HG02852 (cell line): ENCODE results near the gene SEPTIN8.
A peak's percentile ranks its signal among the peaks of the same experiment; 100 is the strongest.

Experiments
- ATAC-seq: cut with Tn5 transposase; IDR thresholded peaks from one replicate; pipeline ENCODE4 v1.9.1; 2021; ENCODE audit warnings: mild to moderate bottlenecking, moderate library complexity; ENCODE audit not compliant: unreplicated experiment

SEPTIN8 gene

DNA sequence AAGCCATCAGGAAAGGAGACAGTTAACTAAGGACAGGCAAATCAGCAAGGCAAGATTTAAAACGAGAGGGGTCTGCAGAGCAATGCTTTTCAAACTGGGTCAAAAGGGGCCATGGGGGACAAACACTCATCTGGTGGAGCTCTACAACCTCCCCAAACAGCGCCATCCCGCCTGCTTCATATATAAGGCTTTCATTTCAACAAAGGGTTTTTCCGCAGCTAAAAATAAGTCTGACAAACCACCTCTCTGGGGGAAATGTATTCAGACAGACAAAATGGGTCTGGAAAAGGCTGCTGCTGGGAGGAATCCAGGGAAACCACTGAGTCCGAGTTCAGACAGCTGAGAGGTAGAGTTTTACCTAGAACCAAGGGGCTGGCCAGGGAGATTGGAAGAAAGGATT, 8.3 kb upstream of the SEPTIN8 start:
- ATAC-seq, result no peak

DNA sequence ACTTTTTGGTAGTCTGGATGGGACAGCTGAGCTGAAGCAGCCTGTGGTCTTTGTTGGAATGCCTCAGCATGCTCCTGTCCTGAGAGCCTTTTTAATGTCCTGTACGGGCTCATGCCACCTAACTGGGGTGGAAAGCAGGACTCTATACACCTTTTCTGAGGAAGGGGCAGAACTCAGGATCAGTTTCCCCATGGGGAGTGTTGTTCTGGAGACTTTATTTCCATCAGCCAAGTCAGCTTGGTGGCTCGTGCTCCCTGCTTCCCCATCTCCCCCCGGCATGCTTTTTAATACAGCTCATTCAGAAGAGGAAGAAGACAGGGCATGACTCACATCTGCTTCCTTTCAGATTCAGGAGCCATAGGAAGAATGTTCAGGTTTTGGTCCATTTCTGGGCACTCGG, 5.1 kb upstream of the SEPTIN8 start:
- ATAC-seq, result no peak

DNA sequence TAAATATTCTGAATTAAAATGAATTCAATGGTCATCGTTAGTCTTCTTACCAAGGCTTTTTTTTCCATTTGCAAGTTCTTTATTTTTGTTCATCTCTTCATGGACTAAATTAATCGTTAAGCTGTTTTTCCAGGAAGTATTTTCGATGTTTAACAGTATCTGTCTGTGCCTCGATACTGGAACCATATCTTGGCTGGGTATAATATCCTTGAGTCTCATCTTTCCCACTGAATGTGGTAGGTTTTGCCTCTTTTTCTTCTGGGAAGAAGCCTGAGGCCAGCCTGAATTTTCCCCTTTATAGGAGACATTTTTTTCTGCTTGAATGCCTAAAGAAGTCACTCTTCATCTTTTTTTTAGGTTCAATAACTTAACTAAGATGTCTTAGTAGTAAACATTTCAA, 4.0 kb upstream of the SEPTIN8 start:
- no peak for ATAC-seq

DNA sequence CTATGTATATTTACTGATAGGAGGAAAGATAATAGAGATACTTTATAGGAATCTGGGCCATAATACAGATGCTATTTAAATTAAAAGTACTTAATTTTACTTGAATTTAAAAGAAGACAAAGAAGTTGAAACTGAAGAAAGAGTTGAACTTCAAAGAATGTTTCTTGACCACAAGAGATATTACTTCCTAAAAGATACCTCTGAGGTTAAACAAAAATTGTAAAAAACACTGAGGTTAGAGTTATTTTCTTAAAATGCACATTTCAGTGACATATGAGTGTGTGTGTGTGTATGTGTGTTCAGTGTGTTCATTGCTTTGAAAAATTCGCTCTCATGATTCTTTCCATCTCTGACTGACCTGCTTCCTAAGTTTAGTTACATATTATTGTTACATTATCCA, 3.5 kb upstream of the SEPTIN8 start:
- no peak for ATAC-seq

DNA sequence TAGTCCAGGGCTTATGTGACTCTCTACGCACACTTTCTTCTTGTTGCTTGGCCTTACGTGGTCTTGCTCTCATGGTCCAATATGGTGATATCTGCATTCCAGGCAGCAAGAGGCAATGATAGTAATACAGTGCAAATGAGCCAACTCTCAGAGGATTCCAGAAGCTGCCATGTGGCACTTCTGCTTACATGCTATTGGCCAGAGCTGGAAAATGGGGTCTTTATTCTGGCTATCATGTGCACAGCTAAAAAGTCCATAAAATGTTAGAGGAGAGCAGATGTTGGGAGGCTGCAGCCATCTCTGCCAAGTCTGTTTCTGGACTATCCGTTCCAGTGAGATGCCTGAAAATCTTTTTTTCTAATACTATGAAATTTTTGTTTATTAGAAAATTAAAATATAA, 2.9 kb upstream of the SEPTIN8 start:
- ATAC-seq, result no peak

DNA sequence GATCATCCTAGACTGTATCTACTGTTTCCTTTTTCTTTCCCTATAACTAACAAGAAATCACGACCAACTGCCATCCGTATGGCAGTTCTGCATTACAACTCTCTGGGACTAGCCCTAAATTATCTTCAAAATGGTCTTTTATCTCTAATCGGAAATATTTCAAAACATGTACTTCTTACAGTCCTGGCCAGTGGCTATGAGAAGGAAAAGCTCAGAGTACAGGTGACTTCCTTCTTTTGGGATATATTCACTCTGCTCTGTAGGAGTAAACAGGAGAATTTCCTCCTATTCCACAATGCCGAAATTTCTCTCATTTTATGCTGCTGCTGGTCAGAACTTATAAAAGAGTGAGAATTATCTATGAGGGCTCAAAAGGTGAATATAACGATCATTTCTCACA, 1.8 kb upstream of the SEPTIN8 start:
- ATAC-seq, result no peak

DNA sequence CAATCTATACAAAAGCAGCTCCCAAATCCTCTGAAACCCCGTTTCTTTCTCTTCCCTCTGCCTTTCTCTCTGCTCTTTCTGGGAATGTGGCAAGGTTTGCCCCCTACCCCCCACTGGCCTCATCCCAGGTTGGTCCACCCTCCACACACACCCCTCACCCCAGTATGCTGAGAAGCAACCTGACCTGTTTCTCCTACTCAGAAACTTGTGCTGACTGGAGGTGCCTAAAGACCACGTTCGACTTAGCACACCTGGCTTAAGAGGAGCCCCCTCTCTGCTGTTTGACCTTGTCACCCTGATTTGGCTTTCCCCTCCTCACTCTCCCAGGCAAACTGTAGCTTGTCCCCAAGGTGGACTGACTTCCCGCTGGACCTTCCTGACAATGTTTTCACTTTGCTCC, 1.1 kb upstream of the SEPTIN8 start:
- no peak for ATAC-seq

DNA sequence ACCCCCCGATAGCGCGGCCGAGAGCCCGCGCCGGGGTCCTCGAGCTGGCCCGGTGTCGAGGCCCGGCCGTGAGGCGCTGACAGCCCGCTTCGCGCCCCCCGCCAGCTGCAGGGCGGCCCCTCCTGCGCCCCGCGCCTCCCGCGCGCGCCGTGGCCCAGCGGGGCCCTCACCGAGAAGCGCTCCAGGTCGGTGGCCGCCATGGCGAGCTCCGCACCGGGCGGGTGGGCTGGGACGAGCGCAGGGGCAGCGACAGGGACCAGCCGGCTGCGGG, 166 bp downstream of the SEPTIN8 start:
- no peak for ATAC-seq

DNA sequence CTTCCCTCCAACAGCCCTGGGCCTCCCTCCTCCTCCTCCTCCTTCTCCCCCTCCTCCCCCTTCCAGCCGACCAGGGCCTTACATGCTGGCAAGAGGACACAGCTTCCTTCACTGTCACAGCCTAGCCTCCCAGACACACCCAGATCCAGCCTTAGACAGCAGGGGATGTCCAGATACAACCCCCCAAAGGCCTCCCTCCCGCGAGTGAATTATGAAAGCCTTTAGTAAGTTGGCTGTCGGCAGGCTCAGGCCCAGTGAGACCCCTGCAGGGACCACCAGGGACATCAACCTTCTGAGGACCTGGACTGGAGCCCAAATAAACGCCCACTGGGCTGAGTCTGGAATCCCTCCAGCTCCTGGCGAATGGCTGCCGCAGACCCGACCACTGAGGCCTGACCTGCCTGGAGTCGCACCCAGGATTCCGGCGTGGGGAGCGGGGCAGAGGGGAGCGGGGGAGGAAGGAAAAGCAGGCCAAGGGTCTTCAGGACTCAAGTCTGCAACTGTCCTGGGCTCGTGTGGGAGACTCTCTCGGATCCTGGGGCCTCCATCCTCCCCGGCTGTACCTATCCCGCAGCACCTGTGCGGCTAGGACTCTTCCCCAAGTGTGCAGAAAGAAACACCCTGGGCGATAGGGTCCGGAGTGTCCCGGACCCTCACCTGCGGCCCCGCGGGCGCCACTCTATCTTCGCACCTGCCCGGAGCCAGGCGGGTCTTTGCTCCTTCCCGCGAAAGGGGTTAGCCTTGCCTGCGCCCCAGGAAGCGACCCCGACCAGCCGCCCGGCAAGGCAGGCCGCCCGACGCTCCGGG, 705 bp downstream of the SEPTIN8 start:
- ATAC-seq, result peak; percentile 28

DNA sequence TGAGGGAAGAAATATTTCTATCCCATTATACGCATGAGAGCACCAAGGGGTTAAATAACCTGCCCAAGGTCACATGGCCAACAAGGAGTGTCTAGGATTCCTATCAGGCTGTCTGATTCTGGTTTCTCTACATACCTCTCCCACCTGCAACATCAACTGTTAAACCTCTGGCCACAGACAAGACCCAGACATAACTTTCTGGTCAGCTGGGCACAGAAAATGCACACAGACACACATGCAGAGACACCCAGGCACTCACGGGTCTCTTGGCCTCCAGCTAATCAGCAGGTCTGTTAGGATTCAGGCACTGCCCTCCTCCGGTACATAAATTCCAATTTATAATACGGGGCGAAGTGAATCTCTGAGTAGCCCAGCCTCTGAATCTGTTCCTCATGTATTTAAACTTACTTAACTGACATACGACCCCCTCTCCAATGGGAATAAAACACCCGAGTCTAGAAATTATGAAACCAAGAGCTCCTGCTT, 1.5 kb downstream of the SEPTIN8 start:
- no peak for ATAC-seq

DNA sequence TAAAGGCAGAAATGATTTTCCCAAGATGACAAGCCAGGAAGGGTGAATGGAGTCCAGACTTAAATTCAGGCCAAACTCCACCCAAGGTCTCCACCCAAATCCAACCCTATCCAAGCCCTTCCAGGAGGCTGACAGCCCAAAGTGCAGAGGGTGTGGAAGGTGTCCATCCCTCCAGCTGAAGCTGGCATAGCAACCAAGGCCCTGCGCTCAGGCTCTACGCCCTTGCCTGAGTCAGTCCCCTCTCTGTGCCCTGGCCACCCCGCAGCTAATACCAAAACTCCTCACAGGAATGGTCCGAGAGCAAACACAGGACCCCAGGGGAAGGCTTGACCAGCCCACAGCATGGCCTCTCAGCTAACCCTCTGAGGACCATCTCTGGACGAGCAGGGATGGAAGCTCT, 2.1 kb downstream of the SEPTIN8 start:
- no peak for ATAC-seq

DNA sequence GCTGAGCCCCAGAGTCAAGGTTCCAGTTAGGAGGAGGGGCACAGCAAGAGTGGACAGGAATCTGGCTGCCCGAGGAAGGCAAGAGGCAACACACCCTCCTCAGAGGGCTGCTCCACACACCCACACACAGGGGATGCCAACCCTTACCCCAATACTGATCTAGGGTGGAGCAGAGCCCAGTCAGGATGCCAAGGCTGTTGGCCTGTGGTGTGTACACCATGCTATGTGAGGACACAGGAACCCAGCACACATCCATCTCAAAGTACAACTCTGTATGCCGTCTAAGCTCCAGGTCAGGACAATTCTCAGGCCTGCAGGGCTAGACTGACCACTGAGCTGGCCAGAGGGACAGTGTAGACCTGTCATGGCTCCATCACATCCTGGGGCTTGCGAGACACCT, 2.6 kb downstream of the SEPTIN8 start:
- ATAC-seq, result no peak

DNA sequence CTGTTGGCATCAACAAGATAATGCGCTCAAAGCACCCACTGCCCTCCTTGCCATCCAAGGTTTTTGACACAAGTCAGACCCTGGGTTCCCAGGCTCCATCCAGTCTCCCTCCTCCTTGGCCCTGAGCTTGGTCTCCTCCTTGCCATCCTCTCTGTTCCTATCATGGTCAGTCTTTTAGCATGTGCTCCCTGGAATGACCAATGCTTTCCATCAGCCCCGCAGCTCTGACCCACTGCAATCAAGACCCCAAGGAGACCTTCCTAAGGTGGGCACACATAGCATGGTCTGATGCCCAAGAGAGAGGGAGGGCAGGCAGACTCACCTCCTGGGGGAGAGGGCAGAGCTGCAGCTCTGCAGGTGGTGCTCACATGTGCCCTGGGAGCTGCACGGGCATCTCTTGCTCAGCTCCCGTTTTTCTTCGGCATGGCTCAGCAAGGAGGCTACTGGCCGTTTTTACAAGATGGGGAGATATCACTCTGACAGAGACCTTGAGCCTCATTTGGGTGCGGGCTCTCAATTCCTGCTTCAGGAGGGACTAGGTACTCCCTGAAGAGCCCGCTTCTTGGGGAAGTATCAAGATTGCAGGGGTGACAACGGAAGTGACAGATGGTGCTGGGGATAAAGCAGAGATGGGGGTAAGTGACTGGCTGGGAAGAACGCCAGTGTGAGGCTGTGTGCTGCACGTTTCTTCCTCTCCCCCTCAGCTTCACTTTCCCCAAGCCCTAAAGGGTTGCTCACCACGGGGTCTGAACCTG, 3.3 kb downstream of the SEPTIN8 start:
- no peak for ATAC-seq

DNA sequence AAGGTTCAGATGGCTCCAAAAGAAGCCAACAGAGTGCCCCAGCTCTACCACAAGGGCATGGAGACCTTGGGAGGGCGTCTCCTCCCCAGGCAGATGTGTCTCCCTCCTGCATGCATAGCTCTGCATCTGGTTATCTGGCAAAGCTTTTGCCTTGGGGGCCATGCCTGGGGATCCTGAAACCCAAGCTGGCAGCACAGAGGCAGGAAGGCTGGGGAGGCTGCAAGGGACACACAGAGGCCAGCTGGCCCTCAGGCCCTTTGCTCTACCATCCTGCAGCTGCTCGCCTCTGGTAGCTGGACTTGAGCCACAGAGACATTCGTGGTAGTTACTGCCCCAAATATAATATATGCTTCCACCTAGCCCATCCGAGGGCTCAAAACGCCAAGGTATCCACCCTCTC, 3.9 kb downstream of the SEPTIN8 start:
- ATAC-seq, result no peak

DNA sequence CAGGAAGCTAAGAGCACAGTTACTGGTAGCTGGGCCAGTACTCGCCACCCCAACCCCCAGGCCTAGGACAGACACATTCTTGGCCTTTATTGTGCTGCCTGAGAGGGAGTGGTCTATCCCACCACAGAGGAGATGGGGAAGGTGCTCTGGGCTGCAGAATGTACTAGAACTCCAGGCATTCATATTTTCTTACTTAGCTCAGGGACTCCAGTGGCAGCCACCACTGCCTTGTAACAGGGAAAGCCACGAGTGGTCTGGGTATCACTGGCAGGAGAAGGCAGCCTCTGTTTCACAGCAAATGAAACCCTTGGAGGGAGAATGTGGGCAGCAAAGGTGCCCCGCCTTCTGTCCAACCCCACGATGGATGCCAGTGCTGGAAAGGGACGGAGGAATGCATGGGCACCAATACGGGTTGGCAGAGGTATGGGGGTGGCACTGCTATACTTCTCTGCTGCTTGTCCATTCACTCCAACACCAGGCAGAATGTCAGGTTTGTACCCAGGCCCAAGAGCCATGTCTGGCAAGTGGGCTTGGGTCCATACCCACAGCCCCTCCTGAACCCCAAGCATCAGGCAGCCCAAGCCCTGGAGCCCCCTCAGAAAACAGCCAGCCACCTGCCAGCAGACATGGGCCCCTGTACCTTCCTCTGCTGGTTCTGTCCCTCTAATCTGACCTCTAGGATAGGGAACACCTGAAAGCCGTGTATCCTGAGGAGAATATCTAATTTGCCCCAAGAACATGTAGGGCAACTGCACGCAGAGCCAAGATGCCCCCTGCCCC, 4.6 kb downstream of the SEPTIN8 start:
- no peak for ATAC-seq

DNA sequence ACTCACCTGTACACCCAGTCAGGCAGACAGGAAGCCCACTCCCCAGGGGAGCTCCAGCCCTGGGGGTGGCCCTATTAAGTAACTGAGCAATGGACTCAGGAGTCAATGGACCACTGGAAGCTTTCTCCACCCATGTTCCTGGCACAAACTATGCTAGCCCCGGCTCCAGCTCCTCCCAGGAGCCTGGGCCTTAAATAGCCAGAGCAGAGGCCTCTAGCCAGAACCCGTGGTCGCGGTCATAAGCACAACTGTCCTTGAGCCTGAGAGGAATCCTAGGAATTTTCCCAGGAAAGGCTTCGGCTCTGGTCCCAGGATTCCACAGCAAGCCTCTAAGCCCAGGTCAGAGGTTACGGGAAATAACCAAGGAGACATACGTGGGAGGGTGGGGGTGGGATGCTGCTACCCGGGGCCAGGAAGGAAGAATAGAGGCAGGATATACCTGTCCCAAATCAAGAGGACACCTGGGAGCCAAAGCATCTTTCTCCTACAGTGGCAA, 5.5 kb downstream of the SEPTIN8 start:
- ATAC-seq, result no peak

DNA sequence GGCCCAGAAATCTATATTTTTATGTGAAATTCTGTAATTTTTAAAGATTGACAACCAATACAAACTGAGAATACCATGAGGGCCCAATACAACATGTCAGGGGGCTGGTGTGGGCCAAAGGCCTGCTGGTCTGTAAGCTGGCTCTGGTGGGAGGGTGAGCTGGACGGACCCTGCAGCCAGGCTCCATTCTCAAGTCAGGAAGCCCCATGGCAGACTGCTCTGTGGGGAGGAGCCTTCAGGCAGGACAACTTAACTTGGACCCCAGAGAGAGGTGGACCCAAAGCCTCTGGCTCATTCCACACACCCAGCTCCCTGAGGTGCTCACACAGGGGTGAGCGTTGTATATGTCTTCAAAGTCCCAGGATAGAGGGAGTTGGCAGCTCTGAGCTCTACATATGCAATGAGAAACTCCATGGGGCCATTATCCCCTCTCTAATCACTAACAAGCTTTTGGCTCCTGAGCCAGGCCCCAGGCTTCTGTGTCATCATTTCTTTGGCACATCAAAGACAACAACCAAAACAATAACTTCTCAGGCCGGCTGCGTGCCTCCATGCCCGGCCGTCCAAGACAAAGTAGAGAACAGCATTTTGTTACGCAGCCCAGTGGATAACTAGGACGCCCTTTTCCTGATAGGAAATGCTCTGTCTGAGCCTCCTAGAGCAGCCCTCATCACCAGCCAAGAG, 6.4 kb downstream of the SEPTIN8 start:
- ATAC-seq, result no peak

DNA sequence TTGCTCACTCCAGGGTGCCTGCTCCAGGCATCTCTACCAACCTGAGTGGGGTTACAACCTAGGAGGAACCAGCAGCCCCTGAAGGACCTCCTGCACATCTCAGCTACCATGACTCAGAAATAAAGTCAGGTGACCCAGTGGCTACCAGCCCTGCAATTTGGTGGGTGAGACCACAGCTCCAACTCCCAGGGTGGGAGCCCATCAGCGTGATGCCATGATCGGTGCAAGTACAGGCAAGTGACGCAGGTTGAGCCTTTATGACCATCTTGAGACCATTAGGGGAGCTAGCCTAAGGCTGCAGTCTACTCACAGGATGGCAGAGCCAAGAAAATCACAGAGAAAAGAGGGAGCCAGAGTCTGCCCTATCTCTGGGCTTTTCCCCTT, 8.6 kb downstream of the SEPTIN8 start:
- no peak for ATAC-seq

DNA sequence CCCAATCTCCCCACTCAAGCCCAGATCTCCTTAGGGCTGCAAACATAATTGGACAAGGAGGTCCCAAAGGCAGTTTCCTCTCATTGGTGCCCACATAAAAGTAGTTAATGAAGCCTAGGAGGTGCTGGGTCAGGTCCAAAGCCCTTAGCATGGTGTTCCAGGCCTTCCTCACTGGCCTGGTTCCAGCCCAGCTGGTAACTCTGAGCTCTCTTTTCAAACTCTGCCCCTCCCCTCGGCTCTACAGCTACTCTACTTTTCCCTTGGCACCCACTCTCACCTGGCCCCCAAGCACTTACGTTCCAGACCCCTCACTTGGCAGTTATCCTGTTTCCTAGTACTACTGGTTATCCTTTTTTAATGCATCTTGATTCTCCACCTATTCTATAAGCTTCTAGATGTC, 9.9 kb downstream of the SEPTIN8 start:
- ATAC-seq, result no peak

DNA sequence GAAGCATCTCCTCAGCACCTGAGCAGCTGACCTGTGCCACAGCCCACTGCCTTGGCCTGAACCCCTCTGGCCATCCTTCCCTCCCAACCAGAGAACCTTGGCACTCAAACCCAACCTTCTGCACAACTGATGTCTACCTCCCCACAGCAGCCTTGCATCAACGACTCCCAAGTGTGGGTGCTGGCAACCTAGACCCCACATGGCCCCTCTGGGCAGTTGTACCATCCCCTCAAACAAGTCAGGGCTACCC, 10.3 kb downstream of the SEPTIN8 start:
- ATAC-seq, result no peak

DNA sequence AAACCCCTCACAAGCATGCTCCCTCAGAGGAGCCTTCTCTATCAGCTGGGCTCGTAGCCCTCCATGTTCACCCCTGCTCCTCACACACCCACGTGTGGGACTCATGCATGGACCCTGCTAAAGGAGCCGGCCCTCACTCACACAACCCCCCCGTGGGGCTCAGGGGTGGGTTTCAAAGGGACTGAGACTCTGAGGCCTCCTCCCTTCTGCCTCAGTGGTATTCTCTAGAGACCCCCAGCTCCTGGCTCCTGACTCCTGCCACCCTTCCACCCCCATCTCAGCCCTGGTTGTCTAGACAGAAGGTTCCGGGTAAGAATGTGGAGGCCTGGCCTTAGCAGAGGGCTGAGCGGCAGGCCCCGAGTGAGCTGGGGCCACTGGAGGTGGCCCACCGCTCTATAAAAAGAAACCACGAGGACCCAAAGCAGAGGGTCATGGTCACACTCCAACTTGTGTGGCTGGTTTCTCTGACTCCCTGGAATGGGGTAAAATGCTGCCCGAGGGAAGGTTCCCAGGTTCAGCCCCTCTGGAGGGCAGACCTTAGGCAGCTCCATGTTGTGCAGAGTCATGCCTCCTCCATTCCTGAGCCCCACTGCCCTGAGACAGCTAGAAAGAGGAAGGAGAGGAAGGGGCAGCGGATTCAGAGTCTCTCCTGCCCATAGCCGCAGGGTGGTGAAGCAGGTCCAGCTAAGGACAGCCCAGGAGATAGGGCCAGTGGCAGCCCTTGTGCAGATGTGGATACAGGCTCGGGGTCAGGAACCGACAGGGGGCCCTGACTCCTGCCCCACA, 10.8 kb downstream of the SEPTIN8 start:
- no peak for ATAC-seq
